ENCODE measurements around the gene CTAG2. TPM values are rescaled to one million over a fixed set of nuclear protein-coding genes. Genes with fewer than 3 reads are reported as not detected.
A peak's percentile ranks its signal among the peaks of the same experiment; 100 is the strongest.
"Not testable (repeated sequence)": the region's sequence is repeated elsewhere in the genome, so short reads cannot be mapped to it uniquely, and the experiment has no call there.

The CTAG2 gene
- polyA plus RNA-seq (ENCODE audit: insufficient read length): not detected

DNA sequence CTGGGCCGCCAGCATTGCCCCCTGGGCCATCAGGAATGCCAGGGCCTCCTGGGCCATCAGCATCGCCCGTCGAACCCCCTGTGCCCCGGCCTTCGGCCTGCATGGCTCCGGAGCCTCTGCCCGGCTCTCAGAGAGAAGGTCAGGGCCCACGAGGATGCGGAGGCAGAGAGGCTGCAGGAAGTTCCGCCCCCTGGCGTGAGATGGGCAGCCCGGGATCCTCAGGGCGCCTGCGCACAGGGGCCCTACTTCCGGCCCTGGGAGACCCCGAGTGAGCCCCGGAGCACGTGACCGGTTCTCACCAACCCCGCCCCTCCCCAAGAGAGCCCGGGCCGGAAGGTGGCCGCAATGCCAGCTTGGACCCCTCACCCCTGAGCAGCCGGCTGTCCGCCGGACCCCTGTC lies at the start of gene CTAG2:
CTAG2 (minus strand) TSS at position 167 of the 400 bp plus-strand sequence; CDS start at position 103, 64 bp downstream.
- not testable (repeated sequence) for DNase-seq

DNA sequence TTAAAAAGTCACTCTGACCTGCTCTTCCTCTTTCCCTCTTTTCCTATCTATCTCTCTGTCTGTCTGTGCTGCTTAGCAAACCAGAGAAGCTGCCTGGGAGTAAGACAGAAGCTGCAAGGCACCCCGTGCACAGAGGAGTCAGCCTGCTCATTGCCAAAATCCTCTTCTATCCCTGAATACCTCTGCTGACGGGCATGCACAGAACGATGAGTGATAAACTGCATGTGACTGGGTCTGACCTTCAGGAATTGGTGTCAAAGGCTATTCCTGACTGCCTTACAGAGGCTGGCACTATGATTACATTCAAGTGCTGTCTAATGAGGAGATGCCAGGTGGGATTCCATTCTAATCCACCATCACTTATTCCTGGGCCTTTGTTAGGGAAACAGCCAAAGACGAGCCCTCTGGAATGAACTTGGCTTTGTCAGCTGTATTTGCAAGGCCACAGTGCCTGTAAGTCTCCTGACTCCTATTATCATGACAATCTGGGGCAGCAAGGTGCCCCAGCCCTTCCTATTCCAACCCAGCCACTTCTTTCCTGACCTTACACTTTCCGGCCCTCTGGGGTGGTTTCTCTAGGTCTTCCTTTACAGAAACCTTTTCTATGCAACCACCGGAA lies 45.4 kb upstream of the CTAG2 start:
- no peak for DNase-seq

DNA sequence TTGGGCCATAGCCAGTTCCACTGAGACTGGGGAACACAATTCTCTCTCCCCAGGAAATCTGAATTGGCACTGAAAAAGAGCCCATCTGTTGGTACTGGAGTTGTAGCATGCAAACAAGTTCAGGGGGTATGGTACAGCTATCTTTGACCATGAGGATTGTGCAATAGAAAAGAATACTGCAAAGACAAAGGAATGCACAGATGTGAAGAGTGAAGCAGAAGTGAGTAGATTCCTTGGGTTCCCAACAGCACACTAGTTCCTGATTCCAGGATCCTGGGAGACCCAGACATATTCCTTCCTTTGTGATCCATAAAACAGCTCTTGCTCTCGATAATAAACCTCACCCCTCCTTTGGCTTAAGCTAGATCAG lies 43.3 kb upstream of the CTAG2 start:
- DNase-seq: no peak

DNA sequence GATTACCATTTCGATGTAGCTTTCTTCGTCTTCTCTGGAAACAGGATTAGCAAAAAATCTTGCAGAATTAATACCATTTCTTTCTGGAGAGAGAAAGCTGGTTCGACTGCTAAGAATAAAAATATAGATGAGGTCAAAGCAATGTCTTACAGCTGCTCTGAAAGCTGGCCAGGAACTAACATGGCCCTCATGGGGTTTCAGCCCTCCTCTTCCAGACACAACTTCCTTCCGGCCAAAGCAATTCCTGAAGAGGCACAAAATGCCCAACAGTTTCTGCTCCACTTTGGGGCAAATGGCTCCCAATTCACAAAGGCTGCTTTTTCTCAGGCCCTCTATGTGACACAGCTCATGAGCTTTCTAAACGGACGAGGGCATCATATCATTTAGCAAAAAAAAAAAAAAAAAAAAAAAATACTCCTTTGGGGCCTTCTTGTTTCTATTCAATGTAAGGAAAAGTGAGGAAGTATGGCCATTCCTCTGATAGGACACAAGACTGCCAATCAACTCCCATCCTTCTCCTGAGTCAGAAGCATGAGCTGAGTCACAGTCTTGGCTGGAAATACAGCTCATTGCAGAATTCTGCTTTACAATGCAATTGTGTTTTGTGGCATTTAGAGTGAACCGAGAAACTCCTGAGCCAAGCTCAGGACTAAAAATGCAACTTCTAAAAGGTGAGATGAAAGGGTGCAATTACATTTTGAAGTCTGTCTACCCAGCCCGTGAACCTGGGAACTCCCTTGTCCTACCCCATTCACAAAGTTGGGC lies 42.7 kb upstream of the CTAG2 start:
- DNase-seq: peak; percentile 69

DNA sequence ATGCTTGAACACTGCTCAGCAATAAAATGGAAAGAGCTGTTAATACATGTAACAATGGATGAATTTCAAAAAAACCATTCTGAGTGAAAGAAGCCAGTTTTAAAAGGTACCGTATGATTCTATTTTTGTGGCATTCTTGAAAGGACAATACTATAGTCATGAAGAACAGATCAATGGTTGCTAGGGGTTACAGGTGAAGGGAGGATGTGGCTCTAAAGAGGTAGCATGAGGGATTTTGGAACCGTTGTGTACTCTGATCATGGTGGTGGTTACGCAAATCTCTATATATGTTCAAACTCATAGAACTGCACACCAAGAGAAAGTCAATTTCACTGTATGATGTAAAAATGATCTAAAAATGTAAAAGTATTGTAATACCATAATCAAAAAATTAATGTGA lies 40.0 kb upstream of the CTAG2 start:
- no peak for DNase-seq

DNA sequence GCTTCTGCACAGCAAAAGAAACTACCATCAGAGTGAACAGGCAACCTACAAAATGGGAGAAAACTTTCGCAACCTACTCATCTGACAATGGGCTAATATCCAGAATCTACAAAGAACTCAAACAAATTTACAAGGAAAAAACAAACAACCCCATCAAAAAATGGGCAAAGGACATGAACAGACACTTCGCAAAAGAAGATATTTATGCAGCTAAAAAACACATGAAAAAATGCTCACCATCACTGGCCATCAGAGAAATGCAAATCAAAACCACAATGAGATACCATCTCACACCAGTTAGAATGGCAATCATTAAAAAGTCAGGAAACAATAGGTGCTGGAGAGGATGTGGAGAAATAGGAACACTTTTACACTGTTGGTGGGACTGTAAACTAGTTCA lies 37.1 kb upstream of the CTAG2 start:
- not testable (repeated sequence) for DNase-seq

DNA sequence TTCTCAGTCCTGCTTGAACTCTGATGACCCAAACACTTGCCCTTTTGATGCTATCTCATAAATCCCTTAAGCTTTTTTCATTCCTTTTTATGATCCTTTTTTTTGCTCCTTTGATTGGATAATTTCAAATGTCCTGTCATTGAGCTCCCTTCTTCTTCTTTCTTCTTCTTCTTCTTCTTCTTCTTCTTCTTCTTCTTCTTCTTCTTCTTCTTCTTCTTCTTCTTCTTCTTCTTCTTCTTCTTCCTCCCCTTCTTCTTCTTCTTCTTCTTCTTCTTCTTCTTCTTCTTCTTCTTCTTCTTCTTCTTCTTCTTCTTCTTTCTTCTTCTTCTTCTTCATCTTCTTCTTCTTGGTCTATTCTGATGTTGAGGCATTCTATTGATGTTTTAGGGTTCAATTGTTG lies 18.7 kb upstream of the CTAG2 start:
- not testable (repeated sequence) for DNase-seq

DNA sequence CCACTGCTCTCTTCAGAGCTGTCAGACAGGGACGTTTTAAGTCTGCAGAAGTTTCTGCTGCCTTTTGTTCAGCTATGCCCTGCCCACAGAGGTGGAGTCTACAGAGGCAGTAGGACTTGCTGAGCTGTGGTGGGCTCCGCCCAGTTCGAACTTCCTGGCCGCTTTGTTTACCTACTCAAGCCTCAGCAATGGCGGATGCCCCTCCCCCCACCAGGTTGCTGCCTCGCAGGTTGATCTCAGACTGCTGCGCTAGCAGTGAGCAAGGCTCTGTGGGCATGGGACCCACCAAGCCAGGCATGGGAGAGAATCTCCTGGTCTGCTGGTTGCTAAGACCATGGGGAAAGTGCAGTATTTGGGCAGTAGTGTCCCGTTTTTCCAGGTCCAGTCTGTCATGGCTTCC lies 17.5 kb upstream of the CTAG2 start:
- not testable (repeated sequence) for DNase-seq

DNA sequence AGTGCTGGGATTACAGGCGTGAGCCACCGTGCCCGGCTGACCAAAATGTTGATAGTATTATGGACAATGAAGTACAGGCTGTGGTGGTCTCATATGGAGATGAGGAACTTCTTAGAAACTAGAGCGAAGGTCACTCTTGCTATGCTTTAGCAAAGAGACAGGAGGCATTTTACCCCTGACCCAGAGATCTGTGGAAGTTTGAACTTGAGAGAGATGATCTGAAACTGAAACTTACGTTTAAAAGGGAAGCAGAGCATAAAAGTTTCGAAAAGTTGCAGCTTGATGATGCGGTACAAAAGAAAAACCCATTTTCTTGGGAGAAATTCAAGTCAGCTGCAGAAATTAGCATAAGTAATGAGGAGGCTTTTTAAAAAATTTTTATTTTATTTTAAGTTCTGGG lies 8.5 kb upstream of the CTAG2 start:
- DNase-seq: no peak

DNA sequence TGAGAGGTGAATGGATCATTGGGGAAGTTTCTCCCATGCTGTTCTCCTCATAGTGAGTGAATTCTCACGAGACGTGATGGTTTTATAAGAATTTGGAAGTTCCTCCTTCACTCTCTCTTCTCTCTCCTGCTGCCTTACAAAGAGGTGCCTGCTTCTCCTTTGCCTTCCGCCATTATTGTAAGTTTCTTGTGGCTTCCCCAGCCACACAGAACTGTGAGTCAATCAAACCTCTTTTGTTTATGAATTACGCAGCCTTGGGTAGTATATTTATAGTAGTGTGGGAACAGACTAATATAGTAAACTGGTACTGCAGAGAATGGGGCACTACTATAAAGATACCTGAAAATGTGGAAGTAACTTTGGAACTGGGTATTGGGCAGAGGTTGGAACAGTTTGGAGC lies 7.8 kb upstream of the CTAG2 start:
- DNase-seq: no peak

DNA sequence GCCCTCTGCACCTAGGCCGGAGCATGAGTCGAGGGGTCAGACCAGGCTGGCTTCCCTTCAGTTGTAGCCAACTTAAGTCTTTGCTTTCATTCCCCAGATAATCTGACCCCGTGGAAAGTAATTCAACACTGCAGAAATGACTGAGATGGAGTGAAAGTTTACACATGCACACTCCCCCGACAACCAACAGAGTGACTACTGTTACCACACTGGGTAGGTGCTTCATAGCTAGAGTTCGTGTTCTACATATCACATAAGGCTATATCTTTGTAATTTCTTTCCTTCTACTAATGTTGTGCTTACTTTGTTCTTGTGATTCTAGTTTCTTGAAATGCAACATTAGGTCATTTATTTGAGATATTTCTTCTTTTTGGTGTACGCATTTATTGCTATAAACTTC lies 7.2 kb upstream of the CTAG2 start:
- no peak for DNase-seq

DNA sequence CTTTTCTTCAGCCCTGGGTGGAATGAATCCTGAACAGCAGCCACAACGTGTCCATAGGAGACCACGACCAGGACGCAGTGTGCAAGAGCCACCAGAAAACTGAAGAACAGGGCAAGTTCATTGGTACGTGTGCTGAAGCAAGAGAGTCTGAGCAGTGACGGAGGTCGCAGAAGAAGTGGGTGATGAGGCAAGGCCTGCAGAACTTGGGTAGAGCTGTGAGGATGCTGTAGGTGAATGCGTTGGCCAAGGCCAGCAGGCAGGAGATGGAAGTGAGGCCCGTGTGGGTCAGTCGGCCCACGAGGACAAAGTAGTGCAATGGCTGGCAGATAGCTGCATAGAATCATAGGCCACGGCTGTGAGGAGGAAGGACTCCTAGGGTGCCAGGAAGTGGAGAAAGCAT lies 5.6 kb upstream of the CTAG2 start:
- no peak for DNase-seq

DNA sequence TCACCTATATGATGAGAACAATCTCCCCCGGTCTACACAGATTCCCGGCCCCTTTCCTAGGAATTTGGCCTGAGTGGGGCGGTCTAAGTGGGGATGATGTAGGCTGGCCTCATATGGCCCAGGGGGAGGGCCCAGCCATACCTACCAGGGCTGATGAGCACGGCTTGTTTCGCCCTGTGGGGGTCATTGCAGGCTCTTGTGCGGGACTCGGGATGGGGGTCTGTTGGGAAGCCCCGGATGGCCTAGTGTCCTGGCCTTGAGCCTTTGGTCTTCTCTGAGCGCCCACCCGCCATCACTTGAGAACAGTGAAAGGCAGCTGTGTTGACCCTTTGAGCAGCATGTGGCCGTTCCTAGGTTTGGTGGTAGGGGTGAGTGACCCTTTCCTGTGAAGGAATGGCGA lies 4.8 kb upstream of the CTAG2 start:
- DNase-seq: no peak

DNA sequence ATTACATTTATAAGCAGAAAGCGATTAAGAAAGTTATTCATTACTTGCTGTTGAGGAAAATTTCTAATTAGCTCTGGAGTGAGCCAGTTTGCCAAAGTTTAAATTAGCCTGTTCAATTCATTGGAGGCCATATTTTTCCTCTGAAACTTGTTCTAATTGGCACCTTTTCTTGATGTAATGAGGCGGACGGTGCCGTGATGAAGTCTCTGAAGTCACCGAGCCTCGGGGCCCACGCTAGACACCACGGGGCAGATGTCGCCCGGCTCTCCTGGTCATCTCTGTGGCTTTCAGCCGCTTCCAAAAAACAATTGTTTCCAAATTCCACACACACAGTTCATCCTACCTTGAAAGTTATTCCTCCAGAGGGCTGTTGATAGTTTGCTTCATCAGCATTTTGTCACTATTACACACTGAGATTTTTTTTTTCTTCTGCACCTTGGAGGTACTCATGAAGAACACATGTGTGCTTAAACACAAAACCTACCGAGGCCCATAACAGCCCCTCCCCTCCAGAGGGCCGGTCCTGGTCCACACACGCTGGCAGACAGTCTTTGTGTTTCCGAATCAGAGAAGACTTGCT lies 3.9 kb upstream of the CTAG2 start:
- DNase-seq: no peak

DNA sequence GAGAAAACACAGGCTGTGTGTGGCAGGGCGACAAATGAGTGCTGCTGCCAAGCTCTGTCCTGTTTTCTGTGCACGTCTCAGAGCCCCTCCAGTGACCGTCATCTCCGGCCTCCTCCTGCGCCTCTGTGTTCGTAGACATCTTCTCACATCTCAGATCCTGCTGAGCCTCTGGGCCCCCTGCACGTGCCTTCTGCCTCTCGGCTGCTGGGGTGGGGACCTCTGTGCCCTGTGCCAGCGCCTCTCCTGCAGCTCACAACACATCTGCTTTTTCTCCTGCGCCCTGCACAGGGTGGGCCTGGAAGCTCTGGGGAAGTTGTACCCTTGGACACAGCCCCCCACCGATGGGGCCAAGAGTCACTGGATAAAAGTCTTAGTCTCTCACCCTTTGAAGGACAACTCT lies 2.4 kb upstream of the CTAG2 start:
- no peak for DNase-seq

DNA sequence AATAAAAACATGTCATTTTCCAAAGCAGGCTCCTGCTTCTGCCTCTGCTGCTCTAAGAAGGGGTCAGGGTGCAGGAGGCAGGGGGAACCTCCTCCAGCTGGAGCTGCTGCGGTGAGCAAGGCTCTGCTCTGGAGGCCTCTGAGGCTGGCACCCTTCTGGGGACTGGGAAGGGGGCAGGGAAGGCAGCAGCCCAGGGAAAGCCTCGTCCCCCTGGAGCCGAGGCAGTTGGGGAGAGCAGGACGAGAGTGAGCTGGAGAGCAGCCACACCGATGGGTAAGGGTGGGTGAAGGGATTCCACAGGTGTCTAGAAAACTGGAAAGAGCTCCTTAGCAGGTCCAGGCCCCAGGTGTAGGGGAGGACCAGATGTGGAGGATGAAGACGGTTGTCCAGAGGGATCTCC lies 2.0 kb upstream of the CTAG2 start:
- DNase-seq: no peak

DNA sequence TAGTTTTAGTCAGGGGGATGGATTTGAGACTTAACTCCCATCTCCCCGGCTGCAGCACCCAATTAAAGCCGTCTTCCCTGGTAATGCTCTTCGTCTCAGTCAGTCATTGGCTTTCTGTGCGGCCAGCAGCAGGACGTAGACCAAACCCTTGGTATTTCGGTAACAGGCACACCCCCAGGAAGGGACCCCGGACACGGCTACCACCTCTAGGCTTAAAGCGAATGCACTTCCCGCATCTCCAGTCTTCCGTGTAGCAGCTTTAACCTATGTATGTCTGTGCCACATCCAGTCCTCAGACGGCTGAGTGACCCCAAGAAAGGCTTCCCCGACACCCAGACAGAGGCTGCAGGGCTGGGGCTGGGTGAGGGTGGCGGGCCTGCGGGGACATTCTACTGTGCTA lies 1.5 kb upstream of the CTAG2 start:
- no peak for DNase-seq

DNA sequence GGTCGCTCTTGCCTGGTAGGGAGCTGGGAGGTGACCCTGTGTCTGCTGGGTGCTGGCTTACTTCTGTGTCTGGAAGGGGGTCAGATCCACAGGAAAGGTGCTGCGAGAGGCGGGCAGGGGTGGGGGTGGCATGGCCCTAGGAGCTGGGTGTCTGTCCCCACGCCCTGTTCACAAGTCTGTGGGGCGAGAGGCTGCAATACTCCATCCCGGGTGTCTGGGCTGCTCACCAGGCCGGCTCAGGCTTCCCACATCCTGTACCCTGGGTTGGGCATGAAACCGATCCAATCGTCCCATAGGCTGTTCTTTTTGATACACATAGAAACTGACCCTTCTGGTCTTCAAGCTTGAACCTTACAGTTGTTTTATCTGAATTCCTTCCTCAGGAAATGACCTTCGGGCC lies 993 bp upstream of the CTAG2 start:
- DNase-seq: no peak

DNA sequence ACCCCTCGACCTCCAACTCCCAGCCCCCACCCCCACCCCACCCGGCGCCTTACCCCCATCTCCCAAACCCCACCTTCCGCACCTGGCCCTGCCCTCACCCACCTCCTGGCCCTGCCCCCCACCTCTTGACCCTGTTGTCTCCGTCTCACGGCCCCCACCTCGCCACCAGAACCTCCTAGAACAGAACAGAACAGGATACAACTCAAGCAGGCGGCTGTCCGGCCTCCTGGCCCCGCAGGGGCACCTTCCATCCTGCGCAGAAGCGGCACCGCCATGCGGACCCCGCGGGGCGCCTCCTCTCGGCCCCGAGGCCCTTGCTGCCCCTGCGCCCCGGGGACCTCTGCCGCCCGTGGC lies 354 bp downstream of the CTAG2 start:
- no peak for DNase-seq

DNA sequence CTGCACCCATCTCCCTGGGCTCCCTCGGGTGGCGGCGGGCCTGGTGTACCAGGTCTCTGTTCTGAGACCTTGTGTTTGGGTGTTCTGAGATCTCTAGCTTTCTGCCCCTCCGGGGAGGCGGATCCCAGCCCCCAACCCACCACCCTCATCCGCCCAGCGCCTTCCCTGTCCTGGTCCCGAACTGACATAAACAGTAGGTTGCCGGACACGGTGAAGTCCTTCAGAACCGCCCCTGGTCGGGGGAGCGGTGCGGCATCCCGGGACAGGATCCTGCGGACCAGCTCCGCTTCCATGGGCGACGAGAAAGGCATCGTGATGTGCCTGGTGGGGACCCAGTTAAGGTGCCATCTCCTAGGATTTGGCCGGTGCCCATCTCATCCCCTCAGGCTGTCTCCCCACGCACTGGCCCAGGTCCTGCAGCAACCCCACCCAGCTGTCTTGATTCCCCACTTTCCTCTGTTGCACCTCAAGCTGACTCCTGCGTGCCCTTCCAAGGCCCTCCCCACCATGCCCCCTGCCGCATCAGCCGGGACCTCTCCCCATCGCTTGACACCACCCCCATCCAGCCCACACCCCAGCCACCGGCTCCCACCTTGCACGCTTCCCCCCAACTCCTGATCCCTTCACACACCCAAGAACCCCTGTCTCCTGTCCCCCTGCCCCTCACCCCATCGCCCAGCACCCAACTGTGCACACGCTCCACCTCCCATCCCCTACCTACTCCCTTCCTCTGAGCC lies 900 bp downstream of the CTAG2 start:
- DNase-seq: no peak

DNA sequence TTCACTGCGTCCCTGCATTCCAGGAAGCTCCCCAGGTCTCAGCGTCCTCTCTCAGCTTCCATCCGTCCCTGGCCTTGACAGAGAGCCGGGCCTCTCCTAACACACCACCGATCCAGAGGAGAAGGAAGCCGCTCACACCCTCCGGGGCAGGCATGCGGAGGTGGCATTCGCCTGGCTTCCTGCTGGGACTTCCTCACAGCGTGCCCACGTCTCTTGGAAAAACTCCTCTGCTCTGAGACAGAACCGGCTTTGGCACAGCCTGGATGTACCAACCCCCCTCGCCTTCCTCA lies 3.2 kb downstream of the CTAG2 start:
- no peak for DNase-seq

DNA sequence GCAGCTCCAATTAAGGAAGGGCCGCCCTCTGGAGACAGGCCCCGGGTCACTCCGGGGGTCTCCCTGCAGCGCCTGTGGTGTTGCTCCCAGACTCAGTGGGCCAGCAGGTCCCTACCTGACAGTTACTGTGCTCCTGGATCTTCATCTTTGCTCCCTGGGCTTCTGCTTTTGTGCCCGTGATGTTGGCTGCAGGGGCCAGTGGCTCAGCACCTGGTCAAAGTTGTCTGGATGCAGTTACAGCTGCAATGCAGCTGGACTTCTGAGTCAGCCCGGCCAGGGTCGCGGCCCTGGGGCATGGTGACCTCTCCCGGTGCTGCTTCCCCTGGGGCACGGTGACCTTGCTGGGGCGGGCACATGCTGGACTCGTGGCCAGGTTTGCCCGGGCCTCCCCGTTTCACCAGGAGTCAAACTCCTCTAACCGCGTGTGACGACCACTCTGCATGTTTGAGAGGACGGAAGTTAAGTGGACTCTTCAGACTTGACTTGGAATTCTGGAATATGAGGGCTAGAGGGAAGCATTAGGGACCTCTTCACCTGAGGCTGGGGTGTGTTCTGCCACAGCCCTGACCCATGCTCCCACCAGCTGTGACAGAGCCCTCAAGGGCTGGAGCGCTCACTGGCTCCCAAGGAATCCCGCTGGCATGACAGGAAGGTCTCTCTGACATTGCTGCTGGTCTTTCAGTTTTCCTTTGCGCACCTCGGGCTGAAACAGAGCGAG lies 3.7 kb downstream of the CTAG2 start:
- DNase-seq: no peak

DNA sequence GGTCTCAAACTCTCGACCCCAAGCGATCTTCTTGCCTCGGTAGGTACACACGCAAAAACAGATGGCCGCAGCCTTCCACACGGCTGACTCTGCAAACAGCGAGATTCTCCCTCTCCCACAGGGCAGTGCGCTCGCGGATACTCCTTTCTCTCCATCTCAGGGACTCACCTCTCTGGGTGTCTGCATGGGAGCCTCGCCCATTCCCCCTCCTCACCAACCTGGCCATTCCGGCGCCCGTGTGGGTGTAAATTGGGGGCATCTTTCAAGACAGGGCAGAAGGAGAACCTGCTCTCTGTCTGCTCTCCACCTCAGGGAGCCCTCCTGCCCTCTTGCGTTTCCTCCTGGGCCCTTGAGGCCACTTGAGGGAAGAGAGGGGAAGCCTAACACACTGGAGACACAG lies 4.4 kb downstream of the CTAG2 start:
- no peak for DNase-seq
